Type B pancreatic cell (in vitro differentiated cells): ENCODE data around the gene DOP1A. TPM values are rescaled to one million over a fixed set of nuclear protein-coding genes. Genes with fewer than 3 reads are reported as not detected.

Experiments used
- DNase-seq: peaks from one replicate; pipeline ENCODE4 v3.0.0; 2021; ENCODE audit warnings: mixed read lengths; ENCODE audit not compliant: unreplicated experiment; ENCODE audit errors: extremely low spot score
- H3K27ac Mint-ChIP-seq: 2 replicates; pipeline ENCODE4 v1.8.0; 2021; ENCODE audit warnings: mild to moderate bottlenecking, mixed read lengths
- H3K27me3 Mint-ChIP-seq: 2 replicates; pipeline ENCODE4 v1.8.0; 2021; ENCODE audit warnings: mixed read lengths
- H3K36me3 Mint-ChIP-seq: 2 replicates; pipeline ENCODE4 v1.8.0; 2021; ENCODE audit warnings: mixed read lengths
- H3K4me1 Mint-ChIP-seq: one replicate; pipeline ENCODE4 v1.8.0; 2021; ENCODE audit warnings: mixed read lengths; ENCODE audit not compliant: unreplicated experiment
- H3K4me3 Mint-ChIP-seq: 2 replicates; pipeline ENCODE4 v1.8.0; 2021; ENCODE audit warnings: mild to moderate bottlenecking, mixed read lengths
- H3K9me3 Mint-ChIP-seq: 2 replicates; pipeline ENCODE4 v1.8.0; 2021; ENCODE audit warnings: mixed read lengths
- CTCF ChIP-seq: fragments of 200-600 bp; sonication (generic); conservative IDR thresholded peaks from 2 replicates; pipeline ENCODE4 v1.5.0; 2021; ENCODE audit warnings: antibody characterized with exemption, mild to moderate bottlenecking
- total RNA-seq: library from RNA; stranded (reverse); gene quantifications from 2 replicates; pipeline ENCODE4 v1.2.1, GENCODE V29; 2021; ENCODE audit warnings: low replicate concordance

DOP1A gene
- total RNA-seq, 1 donor from 2014 or later: 30.1 TPM

GRCh38 chr6:83086751-83087150, 19.3 kb downstream of the DOP1A start:
- no peak for DNase-seq
- H3K27ac Mint-ChIP-seq: no peak overlapping the region
- H3K27me3 Mint-ChIP-seq: no peaks in the 10 kb centered on the region
- TF ChIP-seq CTCF: no peak
- no peaks in the 10 kb centered on the region for H3K9me3 Mint-ChIP-seq
- H3K4me1 Mint-ChIP-seq: no peaks in the 10 kb centered on the region
- H3K36me3 Mint-ChIP-seq: peaks cover 4% of the 10 kb centered on the region
- H3K4me3 Mint-ChIP-seq: no peak overlapping the region

DNA sequence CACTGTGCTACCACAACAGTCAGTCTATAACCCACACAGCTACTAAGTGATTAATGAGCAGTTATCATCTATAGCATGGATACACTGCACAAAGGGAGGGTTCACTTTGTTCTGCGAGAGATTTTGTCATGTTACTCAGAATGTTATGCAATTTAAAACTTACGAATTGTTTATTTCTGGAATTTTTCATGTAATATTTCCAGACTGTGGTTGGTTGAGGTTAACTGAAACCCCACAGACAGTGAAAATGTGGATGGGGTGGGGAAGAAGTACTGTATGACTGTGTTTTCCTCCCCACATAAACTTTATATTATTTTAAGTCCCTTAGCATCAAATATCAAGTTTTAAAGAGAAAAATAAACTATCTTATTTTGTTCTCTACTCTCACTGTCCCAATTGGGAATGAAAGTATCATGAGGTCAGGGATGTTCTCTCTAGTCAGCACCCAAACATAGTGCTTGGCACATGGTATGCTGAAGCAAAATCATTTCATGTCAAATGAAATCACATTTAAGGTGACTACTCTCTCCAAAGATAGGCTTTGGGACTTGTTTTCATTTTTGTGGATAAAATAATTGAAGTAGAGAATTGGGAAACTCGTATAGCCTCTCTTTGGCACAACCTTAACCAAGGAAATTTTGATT, 25.4 kb downstream of the DOP1A start:
- TF ChIP-seq CTCF: no peak
- DNase-seq: no peak
- Mint-ChIP-seq H3K4me3 (no peak overlapping the region), H3K27ac (no peak overlapping the region), H3K9me3 (no peaks in the 10 kb centered on the region), H3K4me1 (no peaks in the 10 kb centered on the region), H3K27me3 (no peaks in the 10 kb centered on the region), H3K36me3 (peaks cover 4% of the 10 kb centered on the region)

DNA sequence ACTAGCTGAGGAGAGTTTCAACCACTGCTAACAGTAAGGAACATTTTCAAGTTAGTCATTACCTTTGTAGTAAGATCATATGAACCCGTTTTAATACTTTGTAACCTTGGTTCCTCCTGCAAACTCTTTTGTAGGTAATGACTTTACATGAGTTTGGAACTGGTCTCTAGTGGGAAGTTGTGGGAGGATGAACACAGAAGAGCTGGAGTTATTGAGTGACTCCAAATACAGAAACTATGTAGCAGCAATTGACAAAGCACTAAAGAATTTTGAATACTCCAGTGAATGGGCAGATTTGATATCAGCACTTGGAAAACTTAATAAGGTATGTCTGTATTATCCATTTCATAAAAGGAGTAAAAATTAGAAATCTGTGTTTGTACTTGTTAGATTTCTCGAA, 29.3 kb downstream of the DOP1A start:
- TF ChIP-seq CTCF: no peak

GRCh38 chr6:83097204-83097603, 29.7 kb downstream of the DOP1A start:
- Mint-ChIP-seq H3K27me3 (no peaks in the 10 kb centered on the region), H3K4me1 (no peaks in the 10 kb centered on the region), H3K27ac (no peak overlapping the region), H3K9me3 (no peaks in the 10 kb centered on the region), H3K4me3 (no peak overlapping the region), H3K36me3 (peaks cover 17% of the 10 kb centered on the region)
- no peak for DNase-seq
- no peak for TF ChIP-seq CTCF

More for the DNA sequence above, 29.3 kb downstream of the DOP1A start:
- Mint-ChIP-seq H3K27me3 (no peaks in the 10 kb centered on the region), H3K9me3 (no peaks in the 10 kb centered on the region), H3K27ac (no peak overlapping the region), H3K4me3 (no peak overlapping the region), H3K4me1 (no peaks in the 10 kb centered on the region), H3K36me3 (peaks cover 13% of the 10 kb centered on the region)
- DNase-seq: no peak

- Mint-ChIP-seq H3K9me3 (no peaks in the 10 kb centered on the region), H3K36me3 (peaks cover 21% of the 10 kb centered on the region), H3K27me3 (no peaks in the 10 kb centered on the region), H3K4me3 (no peak overlapping the region), H3K27ac (no peak overlapping the region), H3K4me1 (no peaks in the 10 kb centered on the region)
- no peak for DNase-seq
- no peak for TF ChIP-seq CTCF
Observed at GRCh38 chr6:83097675-83098074, 30.2 kb downstream of the DOP1A start.

DNA sequence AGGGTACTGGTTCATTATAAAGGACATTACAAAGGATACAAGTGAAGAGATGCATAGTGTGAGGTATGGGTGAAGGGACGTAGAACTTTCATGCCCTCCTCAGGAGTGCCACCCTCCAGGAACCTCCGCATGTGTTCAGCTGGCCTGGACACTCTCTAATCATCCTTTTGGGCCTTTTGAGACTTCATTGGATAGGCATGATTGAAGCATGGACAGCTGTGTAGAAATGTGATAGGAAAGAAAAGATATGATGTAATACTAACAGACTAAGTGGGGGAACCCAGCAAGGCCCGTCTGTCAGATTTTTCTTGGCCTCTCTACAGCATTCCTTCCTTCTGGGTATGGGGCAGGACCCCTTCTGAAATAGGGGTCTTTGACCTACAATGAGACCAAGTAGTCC, 31.1 kb downstream of the DOP1A start:
- H3K9me3 Mint-ChIP-seq: no peaks in the 10 kb centered on the region
- H3K27me3 Mint-ChIP-seq: no peaks in the 10 kb centered on the region
- no peaks in the 10 kb centered on the region for H3K4me1 Mint-ChIP-seq
- no peak overlapping the region for H3K4me3 Mint-ChIP-seq
- DNase-seq: no peak
- peaks cover 28% of the 10 kb centered on the region for H3K36me3 Mint-ChIP-seq
- no peak for TF ChIP-seq CTCF
- no peak overlapping the region for H3K27ac Mint-ChIP-seq
